Neural crest cell (in vitro differentiated cells): ENCODE results near the gene CYCS. TPM values are rescaled to one million over a fixed set of nuclear protein-coding genes. Genes with fewer than 3 reads are reported as not detected.

ENCODE experiments used
- DNase-seq: peaks from one replicate; pipeline ENCODE4 v3.0.0; 2021; ENCODE audit warnings: low read depth, mixed read lengths, low spot score
- H3K27ac Mint-ChIP-seq: one replicate; pipeline ENCODE4 v1.8.0; 2021; ENCODE audit warnings: mild to moderate bottlenecking, mixed read lengths; ENCODE audit not compliant: unreplicated experiment
- H3K27me3 Mint-ChIP-seq: 2 replicates; pipeline ENCODE4 v1.8.0; 2021; ENCODE audit warnings: low read depth, mild to moderate bottlenecking, mixed read lengths
- H3K36me3 Mint-ChIP-seq: 2 replicates; pipeline ENCODE4 v1.8.0; 2021; ENCODE audit warnings: low read depth, mild to moderate bottlenecking, mixed read lengths
- H3K4me1 Mint-ChIP-seq: 2 replicates; pipeline ENCODE4 v1.8.0; 2021; ENCODE audit warnings: mixed read lengths
- H3K4me3 Mint-ChIP-seq: one replicate; pipeline ENCODE4 v1.8.0; 2021; ENCODE audit warnings: mild to moderate bottlenecking, mixed read lengths
- H3K9me3 Mint-ChIP-seq: 2 replicates; pipeline ENCODE4 v1.8.0; 2021; ENCODE audit warnings: mixed read lengths
- total RNA-seq: library from RNA; stranded (reverse); gene quantifications from 2 replicates; pipeline ENCODE4 v1.2.1, GENCODE V29; 2021
- TF ChIP-seq, protein P1 (sequence below): fragments of 200-600 bp; sonication (generic); conservative IDR thresholded peaks from 2 replicates; pipeline ENCODE4 v1.5.0; 2021; ENCODE audit warnings: antibody characterized with exemption, mild to moderate bottlenecking

Gene CYCS
- total RNA-seq, 1 donor from 2014 or later: 113 TPM

GRCh38 chr7:25105911-25106310 lies 19.1 kb downstream of the CYCS start:
- peaks cover 4% of the 10 kb centered on the region for H3K9me3 Mint-ChIP-seq
- TF ChIP-seq, protein P1, sequence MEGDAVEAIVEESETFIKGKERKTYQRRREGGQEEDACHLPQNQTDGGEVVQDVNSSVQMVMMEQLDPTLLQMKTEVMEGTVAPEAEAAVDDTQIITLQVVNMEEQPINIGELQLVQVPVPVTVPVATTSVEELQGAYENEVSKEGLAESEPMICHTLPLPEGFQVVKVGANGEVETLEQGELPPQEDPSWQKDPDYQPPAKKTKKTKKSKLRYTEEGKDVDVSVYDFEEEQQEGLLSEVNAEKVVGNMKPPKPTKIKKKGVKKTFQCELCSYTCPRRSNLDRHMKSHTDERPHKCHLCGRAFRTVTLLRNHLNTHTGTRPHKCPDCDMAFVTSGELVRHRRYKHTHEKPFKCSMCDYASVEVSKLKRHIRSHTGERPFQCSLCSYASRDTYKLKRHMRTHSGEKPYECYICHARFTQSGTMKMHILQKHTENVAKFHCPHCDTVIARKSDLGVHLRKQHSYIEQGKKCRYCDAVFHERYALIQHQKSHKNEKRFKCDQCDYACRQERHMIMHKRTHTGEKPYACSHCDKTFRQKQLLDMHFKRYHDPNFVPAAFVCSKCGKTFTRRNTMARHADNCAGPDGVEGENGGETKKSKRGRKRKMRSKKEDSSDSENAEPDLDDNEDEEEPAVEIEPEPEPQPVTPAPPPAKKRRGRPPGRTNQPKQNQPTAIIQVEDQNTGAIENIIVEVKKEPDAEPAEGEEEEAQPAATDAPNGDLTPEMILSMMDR: no peak
- no peak overlapping the region for H3K27ac Mint-ChIP-seq
- no peak overlapping the region for H3K4me3 Mint-ChIP-seq
- H3K4me1 Mint-ChIP-seq: no peaks in the 10 kb centered on the region
- no peak for DNase-seq
- H3K27me3 Mint-ChIP-seq: no peaks in the 10 kb centered on the region
- H3K36me3 Mint-ChIP-seq: peaks cover 10% of the 10 kb centered on the region

DNA sequence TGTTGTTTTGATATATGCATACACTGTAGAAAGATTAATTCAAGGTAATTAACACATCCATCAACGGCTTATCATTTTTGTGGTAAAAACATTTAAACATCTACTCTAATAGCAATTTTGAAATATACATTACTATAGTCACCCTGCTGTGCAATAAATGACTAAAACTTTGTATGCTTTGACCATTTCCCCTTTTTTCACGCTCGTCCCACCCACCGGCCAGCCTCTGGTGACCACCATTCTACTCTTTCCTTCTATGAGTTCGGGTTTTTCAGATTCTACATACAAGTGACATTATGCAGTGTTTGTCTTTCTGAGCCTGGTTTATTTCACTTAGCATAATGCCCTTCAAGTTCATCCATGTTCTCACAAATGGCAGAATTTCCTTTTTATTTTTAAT lies 21.3 kb downstream of the CYCS start:
- Mint-ChIP-seq H3K4me3 (no peak overlapping the region), H3K4me1 (no peaks in the 10 kb centered on the region), H3K9me3 (no peaks in the 10 kb centered on the region), H3K36me3 (peaks cover 4% of the 10 kb centered on the region), H3K27ac (no peak overlapping the region), H3K27me3 (no peaks in the 10 kb centered on the region)
- TF ChIP-seq, protein P1: no peak
- no peak for DNase-seq

DNA sequence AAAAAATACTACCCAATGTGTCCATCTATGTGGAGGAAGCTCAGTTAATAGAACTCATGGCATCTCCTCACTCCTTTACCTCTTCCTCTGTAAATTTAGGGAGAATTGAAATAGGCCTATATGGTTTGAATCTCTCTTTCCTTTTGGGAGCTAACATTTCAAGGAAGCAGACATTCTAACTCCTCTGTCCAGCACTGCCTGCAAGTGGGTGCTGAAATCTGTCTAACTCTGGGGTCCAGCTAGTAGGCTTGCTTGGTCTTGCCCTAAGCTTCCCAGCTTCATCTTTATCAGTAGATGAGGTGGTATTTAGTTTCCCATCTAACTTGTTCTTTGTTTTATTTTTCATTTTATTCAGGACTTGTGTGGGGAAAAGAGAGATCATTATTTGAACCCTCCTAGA lies 23.2 kb downstream of the CYCS start:
- Mint-ChIP-seq H3K4me3 (no peak overlapping the region), H3K27ac (no peak overlapping the region), H3K27me3 (no peaks in the 10 kb centered on the region)

DNA sequence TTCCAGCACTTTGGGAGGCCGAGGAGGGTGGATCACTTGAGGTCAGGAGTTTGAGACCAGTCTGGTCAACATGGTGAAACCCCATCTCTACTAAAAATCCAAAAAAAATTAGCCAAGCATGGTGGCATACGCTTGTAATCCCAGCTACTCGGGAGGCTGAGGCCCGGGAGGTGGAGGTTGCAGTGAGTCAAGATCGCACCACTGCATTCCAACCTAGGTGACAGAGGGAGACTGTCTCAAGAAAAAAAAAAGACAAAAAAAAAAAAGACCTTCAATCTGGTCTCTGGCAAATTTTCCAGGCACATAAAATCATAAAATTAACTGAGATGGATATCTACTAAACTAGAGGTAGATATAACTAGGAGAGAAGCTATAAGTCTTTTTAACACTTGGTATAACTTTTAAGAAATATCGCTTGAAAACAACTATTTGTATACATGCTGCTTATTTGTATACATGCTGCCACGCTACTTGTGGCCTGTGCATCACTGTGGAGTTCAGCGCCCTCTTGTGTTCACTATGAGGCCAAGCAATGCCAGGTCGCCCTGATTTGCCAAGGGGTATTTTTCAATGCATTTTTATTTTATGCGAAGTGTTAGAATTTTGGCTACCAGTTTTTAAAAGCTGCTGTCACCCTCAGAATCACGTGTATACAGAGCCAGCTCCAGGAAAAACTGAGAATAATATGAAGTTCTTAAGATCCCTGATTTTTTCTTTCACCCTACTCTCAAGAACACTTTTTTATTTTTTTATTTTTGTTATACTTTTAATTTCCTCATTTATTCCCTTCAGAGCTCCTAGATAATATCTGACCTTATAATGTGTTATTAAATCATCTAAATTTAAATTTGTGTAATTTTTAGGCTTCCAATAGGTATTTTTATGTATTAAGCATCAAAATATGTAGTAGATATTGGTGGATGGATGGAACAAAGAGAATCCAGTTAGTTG lies 26.7 kb downstream of the CYCS start:
- Mint-ChIP-seq H3K9me3 (no peaks in the 10 kb centered on the region), H3K27ac (no peak overlapping the region), H3K4me1 (peaks cover 5% of the 10 kb centered on the region), H3K36me3 (no peaks in the 10 kb centered on the region), H3K27me3 (peaks cover 7% of the 10 kb centered on the region), H3K4me3 (no peak overlapping the region)
- peak; percentile 50 for DNase-seq
- TF ChIP-seq, protein P1: peak; percentile 93

More for the DNA sequence above, 23.2 kb downstream of the CYCS start:
- H3K36me3 Mint-ChIP-seq: no peaks in the 10 kb centered on the region
- no peaks in the 10 kb centered on the region for H3K9me3 Mint-ChIP-seq
- no peak for DNase-seq
- no peaks in the 10 kb centered on the region for H3K4me1 Mint-ChIP-seq
- TF ChIP-seq, protein P1: no peak

DNA sequence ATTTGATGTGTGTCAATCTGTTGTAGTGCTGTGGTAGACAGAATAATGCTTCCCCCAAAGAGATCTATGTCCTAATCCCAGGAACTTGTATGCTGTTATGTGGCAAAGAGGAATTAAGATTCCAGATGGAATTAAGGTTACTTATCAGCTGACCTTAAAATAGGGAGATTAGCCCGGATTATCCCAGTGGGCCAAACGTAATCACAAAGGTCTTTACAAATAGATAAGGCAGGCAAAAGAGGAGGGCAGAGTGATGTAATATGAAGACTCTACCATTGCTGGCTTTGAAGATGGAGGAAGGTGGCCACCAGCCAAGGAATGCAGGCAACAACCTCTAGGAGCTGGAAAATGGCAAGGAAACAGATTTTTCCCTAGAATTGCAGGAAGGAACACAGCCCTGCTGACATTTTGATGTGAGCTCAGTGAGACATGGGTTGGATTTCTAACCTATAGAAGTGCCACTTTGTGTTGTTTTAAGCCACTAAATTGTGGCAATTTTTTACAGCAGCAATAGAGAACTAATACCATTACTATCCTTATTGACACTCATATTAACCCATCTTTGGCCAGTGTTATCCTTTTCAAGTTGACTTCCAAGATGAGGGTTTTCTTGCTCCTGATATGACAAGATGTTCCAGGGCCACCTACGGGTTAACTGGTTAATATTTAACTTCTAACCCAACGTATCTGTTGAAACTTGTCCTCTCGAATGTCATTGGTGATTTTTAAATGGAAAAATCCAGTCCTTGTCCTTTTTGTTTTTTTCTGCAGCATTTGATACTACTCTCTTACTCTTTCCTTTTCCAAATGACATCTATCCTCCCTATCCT lies 29.3 kb downstream of the CYCS start:
- Mint-ChIP-seq H3K4me1 (peaks cover 5% of the 10 kb centered on the region), H3K36me3 (no peaks in the 10 kb centered on the region), H3K27me3 (peaks cover 7% of the 10 kb centered on the region), H3K4me3 (no peak overlapping the region), H3K9me3 (no peaks in the 10 kb centered on the region), H3K27ac (no peak overlapping the region)
- no peak for DNase-seq
- TF ChIP-seq, protein P1: no peak
